HCT116 (cell line): Measurements from ENCODE around the gene RBBP8NL. TPM values are rescaled to one million over a fixed set of nuclear protein-coding genes. Genes with fewer than 3 reads are reported as not detected.

Source experiments
- ATAC-seq: fragments of 200-7000 bp; cut with Tn5 transposase; 2 replicates; pipeline ENCODE4 v1.9.1; 2020; ENCODE audit warnings: mild to moderate bottlenecking, moderate library complexity
- BruUV-seq: library from RNA; stranded (reverse); fragments of 400-500 nt; replicated peaks from 2 replicates; lab custom pipeline; 2021; lab: Mats Ljungman, UMichigan
- CTCF ChIA-PET: fragments of 300-600 bp; sonication (Branson Sonifier 250); formaldehyde crosslinking; loops from one replicate; lab custom pipeline; 2021; ENCODE audit warnings: antibody characterized with exemption; lab: Charles Lee
- POLR2A ChIA-PET: fragments of 300-600, 350-600 bp; sonication (Branson Sonifier 250); formaldehyde crosslinking; loops from one replicate; lab custom pipeline; 2021; ENCODE audit warnings: antibody characterized with exemption; lab: Charles Lee
- RAD21 ChIA-PET, 2 experiments: fragments of 300-600 bp; sonication (Branson Sonifier 250); formaldehyde crosslinking; loops; one replicate each; lab custom pipeline; 2023; ENCODE audit warnings: low total read pairs in 2 of 2; ENCODE audit not compliant: uncharacterized antibody in 2 of 2, unreplicated experiment in 2 of 2, low non-redundant PET in 1 of 2; lab: Charles Lee
- DNase-seq: peaks from one replicate; pipeline ENCODE4 v3.0.0-alpha.2; 2010; ENCODE audit warnings: low read depth, low spot score
- H2AFZ ChIP-seq: fragments of 200-600 bp; shearing (Covaris generic), sonication (generic); 2 replicates; pipeline ENCODE4 v1.6.1; 2017; ENCODE audit warnings: low read depth, mixed run types, mixed read lengths, antibody characterized with exemption, low read length; ENCODE audit not compliant: poor library complexity, severe bottlenecking
- H3K27ac ChIP-seq: 2 replicates; pipeline ENCODE4 v1.5.1; 2012; ENCODE audit warnings: low read depth, low read length
- H3K27me3 ChIP-seq: fragments of 200-600 bp; sonication (generic); 2 replicates; pipeline ENCODE4 v1.6.1; 2016; ENCODE audit warnings: mixed run types, low read length, mixed read lengths; ENCODE audit not compliant: insufficient read depth
- H3K36me3 ChIP-seq, 2 experiments: fragments of 200-500 bp in 1 of 2; fragments of 200-600 bp in 1 of 2; sonication (Bioruptor generic) in 1 of 2; sonication (generic) in 1 of 2; 2 replicates each; pipeline versions ENCODE4 v1.5.1 to v1.6.1; 2014 to 2016; ENCODE audit warnings: low read length in 2 of 2, inconsistent platforms in 1 of 2, mixed read lengths in 1 of 2, mixed run types in 1 of 2; ENCODE audit not compliant: insufficient read depth in 2 of 2, control insufficient read depth in 1 of 2
- H3K4me1 ChIP-seq, 2 experiments: fragments of 200-600 bp in 1 of 2; sonication (generic) in 1 of 2; 2 replicates each; pipeline versions ENCODE4 v1.5.1 to v1.6.1; 2012 to 2017; ENCODE audit warnings: low read length in 2 of 2, inconsistent platforms in 1 of 2, mild to moderate bottlenecking in 1 of 2, mixed read lengths in 1 of 2, mixed run types in 1 of 2, moderate library complexity in 1 of 2; ENCODE audit not compliant: insufficient read depth in 2 of 2, control insufficient read depth in 1 of 2
- H3K4me2 ChIP-seq: fragments of 200-600 bp; sonication (generic); 2 replicates; pipeline ENCODE4 v1.6.1; 2017; ENCODE audit warnings: mixed run types, low read length, mixed read lengths
- H3K4me3 ChIP-seq, 2 experiments: fragments of 200-600 bp in 1 of 2; sonication (generic) in 1 of 2; replicated peaks in 1 of 2; 2 replicates each; pipeline ENCODE4 v1.5.1; 2011 to 2016; ENCODE audit warnings: low read length in 2 of 2, control low read depth in 1 of 2, low read depth in 1 of 2, mild to moderate bottlenecking in 1 of 2, mixed read lengths in 1 of 2, mixed run types in 1 of 2
- H3K79me2 ChIP-seq: fragments of 200-600 bp; sonication (generic); 2 replicates; pipeline ENCODE4 v1.6.1; 2017; ENCODE audit warnings: mild to moderate bottlenecking, mixed run types, low read length, moderate library complexity, mixed read lengths; ENCODE audit not compliant: insufficient read depth
- H3K9ac ChIP-seq: fragments of 200-600 bp; sonication (generic); 2 replicates; pipeline ENCODE4 v1.6.1; 2016; ENCODE audit warnings: low read length, mixed read lengths
- H3K9me2 ChIP-seq: fragments of 200-600 bp; sonication (generic), shearing (Covaris generic); 2 replicates; pipeline ENCODE4 v1.6.1; 2017; ENCODE audit warnings: mixed run types, mild to moderate bottlenecking, moderate library complexity; ENCODE audit not compliant: insufficient read depth
- H3K9me3 ChIP-seq, 2 experiments: fragments of 200-500 bp in 1 of 2; fragments of 200-600 bp in 1 of 2; sonication (Bioruptor generic) in 1 of 2; sonication (generic) in 1 of 2; 2 replicates each; pipeline ENCODE4 v1.6.1; 2014 to 2017; ENCODE audit warnings: low read length in 2 of 2, mixed read lengths in 2 of 2, inconsistent platforms in 1 of 2, low read depth in 1 of 2, mild to moderate bottlenecking in 1 of 2, mixed run types in 1 of 2, moderate library complexity in 1 of 2; ENCODE audit not compliant: control insufficient read depth in 1 of 2, insufficient read depth in 1 of 2
- H4K20me1 ChIP-seq: fragments of 200-600 bp; sonication (generic), shearing (Covaris generic); 2 replicates; pipeline ENCODE4 v1.6.1; 2017; ENCODE audit warnings: mixed run types, mild to moderate bottlenecking, moderate library complexity; ENCODE audit not compliant: insufficient read depth
- ATF3 ChIP-seq: IDR thresholded peaks from 2 replicates; pipeline ENCODE4 v1.6.1; 2012
- CBX3 ChIP-seq: IDR thresholded peaks from 2 replicates; pipeline ENCODE4 v1.6.1; 2012; ENCODE audit warnings: low read depth
- CEBPB ChIP-seq: IDR thresholded peaks from 2 replicates; pipeline ENCODE4 v1.6.1; 2012; ENCODE audit warnings: low read depth
- EGR1 ChIP-seq: IDR thresholded peaks from 2 replicates; pipeline ENCODE4 v1.6.1; 2012; ENCODE audit warnings: low read depth
- EZH2phosphoT487 ChIP-seq: fragments of 200-600 bp; IDR thresholded peaks from 2 replicates; pipeline ENCODE4 v1.6.1; 2018; ENCODE audit warnings: antibody characterized with exemption, borderline replicate concordance
- FOSL1 ChIP-seq: IDR thresholded peaks from 2 replicates; pipeline ENCODE4 v1.6.1; 2012; ENCODE audit warnings: low read depth
- JUND ChIP-seq: IDR thresholded peaks from 2 replicates; pipeline ENCODE4 v1.6.1; 2012
- POLR2A ChIP-seq: IDR thresholded peaks from 2 replicates; pipeline ENCODE4 v1.7.0; 2011; ENCODE audit warnings: borderline replicate concordance; ENCODE audit not compliant: insufficient read depth, insufficient read length; ENCODE audit errors: extremely low read depth
- REST ChIP-seq: IDR thresholded peaks from 2 replicates; pipeline ENCODE4 v1.6.1; 2012; ENCODE audit warnings: low read depth
- SIN3A ChIP-seq: IDR thresholded peaks from 2 replicates; pipeline ENCODE4 v1.6.1; 2012; ENCODE audit warnings: low read depth
- SRF ChIP-seq: IDR thresholded peaks from 2 replicates; pipeline ENCODE4 v1.6.1; 2012; ENCODE audit warnings: low read depth
- ZBTB33 ChIP-seq: IDR thresholded peaks from 2 replicates; pipeline ENCODE4 v1.6.1; 2011; ENCODE audit warnings: mild to moderate bottlenecking, low read length, moderate library complexity; ENCODE audit not compliant: insufficient replicate concordance; ENCODE audit errors: extremely low read depth
- ZNF274 ChIP-seq: fragments of 200-500 bp; sonication (Bioruptor generic); IDR thresholded peaks from 2 replicates; pipeline ENCODE4 v1.6.1; 2014; ENCODE audit warnings: mild to moderate bottlenecking, low read depth, low read length, inconsistent platforms
- intact Hi-C: fragments of 100-400 bp; cut with micrococcal nuclease; formaldehyde crosslinking; loops from 2 replicates; pipeline ENCODE4 v1.10.0; 2022
- total RNA-seq: library from RNA; stranded (reverse); gene quantifications from one replicate; pipeline ENCODE4 v1.2.1, GENCODE V29; 2021; ENCODE audit not compliant: unreplicated experiment
- TF ChIP-seq, protein P1 (sequence below), 3 experiments: fragments of 200-600 bp in 1 of 3; sonication (generic) in 1 of 3; IDR thresholded peaks in 2 of 3; conservative IDR thresholded peaks in 1 of 3; 2 replicates each; pipeline ENCODE4 v1.5.1; 2012 to 2017; ENCODE audit warnings: low read depth in 2 of 3, low read length in 2 of 3, antibody characterized with exemption in 1 of 3, borderline replicate concordance in 1 of 3, control low read depth in 1 of 3, mild to moderate bottlenecking in 1 of 3, mixed read lengths in 1 of 3, mixed run types in 1 of 3, moderate library complexity in 1 of 3; ENCODE audit not compliant: insufficient read depth in 1 of 3

RBBP8NL gene
- total RNA-seq, 1 experiment from 2014 or later, result 0.59 TPM

GRCh38 chr20:62444286-62444685 is 16.9 kb upstream of the RBBP8NL start:
- no peak overlapping the region for H3K4me2 ChIP-seq
- intact Hi-C loops, result no loop called here
- H3K36me3 ChIP-seq, result no peaks in the 10 kb centered on the region
- H3K9me3 ChIP-seq, result no peaks in the 10 kb centered on the region
- no peaks in the 10 kb centered on the region for H3K9me2 ChIP-seq
- no peak overlapping the region for H2AFZ ChIP-seq
- POLR2A ChIA-PET, result no interaction called here
- no peak for TF ChIP-seq EZH2phosphoT487
- TF ChIP-seq ATF3, result no peak
- no peak for TF ChIP-seq FOSL1
- TF ChIP-seq SIN3A, result no peak
- no peak for TF ChIP-seq REST
- no peak for TF ChIP-seq CEBPB
- TF ChIP-seq EGR1, result no peak
- no peak for TF ChIP-seq POLR2A
- TF ChIP-seq JUND, result no peak
- TF ChIP-seq, protein P1, sequence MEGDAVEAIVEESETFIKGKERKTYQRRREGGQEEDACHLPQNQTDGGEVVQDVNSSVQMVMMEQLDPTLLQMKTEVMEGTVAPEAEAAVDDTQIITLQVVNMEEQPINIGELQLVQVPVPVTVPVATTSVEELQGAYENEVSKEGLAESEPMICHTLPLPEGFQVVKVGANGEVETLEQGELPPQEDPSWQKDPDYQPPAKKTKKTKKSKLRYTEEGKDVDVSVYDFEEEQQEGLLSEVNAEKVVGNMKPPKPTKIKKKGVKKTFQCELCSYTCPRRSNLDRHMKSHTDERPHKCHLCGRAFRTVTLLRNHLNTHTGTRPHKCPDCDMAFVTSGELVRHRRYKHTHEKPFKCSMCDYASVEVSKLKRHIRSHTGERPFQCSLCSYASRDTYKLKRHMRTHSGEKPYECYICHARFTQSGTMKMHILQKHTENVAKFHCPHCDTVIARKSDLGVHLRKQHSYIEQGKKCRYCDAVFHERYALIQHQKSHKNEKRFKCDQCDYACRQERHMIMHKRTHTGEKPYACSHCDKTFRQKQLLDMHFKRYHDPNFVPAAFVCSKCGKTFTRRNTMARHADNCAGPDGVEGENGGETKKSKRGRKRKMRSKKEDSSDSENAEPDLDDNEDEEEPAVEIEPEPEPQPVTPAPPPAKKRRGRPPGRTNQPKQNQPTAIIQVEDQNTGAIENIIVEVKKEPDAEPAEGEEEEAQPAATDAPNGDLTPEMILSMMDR (IDR thresholded peaks at IDR 0.05 in 2 of 3, conservative IDR thresholded peaks at IDR 0.05 in 1 of 3; ENCODE audit: borderline replicate concordance in 1 of 3, insufficient read depth in 1 of 3, low read depth in 2 of 3, low read length in 2 of 3), result no peak
- no peak for TF ChIP-seq ZBTB33
- no peak for TF ChIP-seq ZNF274
- no peak for TF ChIP-seq CBX3
- TF ChIP-seq SRF, result no peak
- CTCF ChIA-PET, result no interaction called here
- H3K27me3 ChIP-seq, result no peaks in the 10 kb centered on the region
- H3K4me3 ChIP-seq, result no peak overlapping the region
- H3K4me1 ChIP-seq, result no peaks in the 10 kb centered on the region
- no peaks in the 10 kb centered on the region for H3K79me2 ChIP-seq
- RAD21 ChIA-PET, result no interaction called here
- H4K20me1 ChIP-seq, result no peaks in the 10 kb centered on the region
- no peak overlapping the region for H3K9ac ChIP-seq
- ATAC-seq (no peak), DNase-seq (no peak)
- no TSS peak for BruUV-seq
- H3K27ac ChIP-seq, result no peak overlapping the region
